ENCODE results near the gene CLEC11A.

Gene CLEC11A

DNA sequence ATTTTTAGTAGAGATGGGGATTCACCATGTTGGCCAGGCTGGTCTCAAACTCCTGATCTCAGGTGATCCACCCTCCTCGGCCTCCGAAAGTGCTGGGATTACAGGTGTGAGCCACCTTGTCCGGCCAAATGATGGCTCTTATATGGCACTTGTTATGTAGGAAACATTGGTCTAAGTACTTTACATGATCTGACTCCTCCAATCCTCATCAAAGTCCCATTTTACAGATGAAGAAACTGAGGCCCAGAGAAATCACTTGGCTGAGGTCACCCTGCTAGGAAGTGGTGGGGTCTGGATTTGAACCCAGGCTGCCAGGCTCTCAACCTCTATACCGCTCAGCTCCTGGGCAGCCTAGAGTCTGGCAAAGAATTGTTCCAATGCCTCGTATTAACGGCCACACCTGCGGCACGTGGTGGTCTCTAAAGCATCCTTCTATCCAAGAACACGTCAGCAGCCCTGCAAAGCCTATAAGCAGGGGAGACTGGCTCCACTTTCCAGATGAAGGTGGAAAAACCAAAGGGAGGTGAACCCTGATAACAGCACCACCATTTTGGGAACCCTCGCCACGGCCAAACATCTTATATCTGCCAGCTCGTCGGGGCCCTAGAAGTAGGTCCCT lies 21.7 kb upstream of the CLEC11A start:
- H3K4me1 Mint-ChIP-seq = no peaks in the 10 kb centered on the region
- no peaks in the 10 kb centered on the region for H3K9me3 Mint-ChIP-seq
- H3K27me3 Mint-ChIP-seq = peaks cover 43% of the 10 kb centered on the region
- no peak overlapping the region for H3K27ac Mint-ChIP-seq
- H3K4me3 Mint-ChIP-seq = no peak overlapping the region
- no peaks in the 10 kb centered on the region for H3K36me3 Mint-ChIP-seq

GRCh38 chr19:50702158-50702870 lies 20.9 kb upstream of the CLEC11A start:
- Mint-ChIP-seq H3K4me3 (no peak overlapping the region), H3K27me3 (peaks cover 44% of the 10 kb centered on the region), H3K27ac (no peak overlapping the region), H3K4me1 (no peaks in the 10 kb centered on the region), H3K36me3 (no peaks in the 10 kb centered on the region), H3K9me3 (no peaks in the 10 kb centered on the region)

DNA sequence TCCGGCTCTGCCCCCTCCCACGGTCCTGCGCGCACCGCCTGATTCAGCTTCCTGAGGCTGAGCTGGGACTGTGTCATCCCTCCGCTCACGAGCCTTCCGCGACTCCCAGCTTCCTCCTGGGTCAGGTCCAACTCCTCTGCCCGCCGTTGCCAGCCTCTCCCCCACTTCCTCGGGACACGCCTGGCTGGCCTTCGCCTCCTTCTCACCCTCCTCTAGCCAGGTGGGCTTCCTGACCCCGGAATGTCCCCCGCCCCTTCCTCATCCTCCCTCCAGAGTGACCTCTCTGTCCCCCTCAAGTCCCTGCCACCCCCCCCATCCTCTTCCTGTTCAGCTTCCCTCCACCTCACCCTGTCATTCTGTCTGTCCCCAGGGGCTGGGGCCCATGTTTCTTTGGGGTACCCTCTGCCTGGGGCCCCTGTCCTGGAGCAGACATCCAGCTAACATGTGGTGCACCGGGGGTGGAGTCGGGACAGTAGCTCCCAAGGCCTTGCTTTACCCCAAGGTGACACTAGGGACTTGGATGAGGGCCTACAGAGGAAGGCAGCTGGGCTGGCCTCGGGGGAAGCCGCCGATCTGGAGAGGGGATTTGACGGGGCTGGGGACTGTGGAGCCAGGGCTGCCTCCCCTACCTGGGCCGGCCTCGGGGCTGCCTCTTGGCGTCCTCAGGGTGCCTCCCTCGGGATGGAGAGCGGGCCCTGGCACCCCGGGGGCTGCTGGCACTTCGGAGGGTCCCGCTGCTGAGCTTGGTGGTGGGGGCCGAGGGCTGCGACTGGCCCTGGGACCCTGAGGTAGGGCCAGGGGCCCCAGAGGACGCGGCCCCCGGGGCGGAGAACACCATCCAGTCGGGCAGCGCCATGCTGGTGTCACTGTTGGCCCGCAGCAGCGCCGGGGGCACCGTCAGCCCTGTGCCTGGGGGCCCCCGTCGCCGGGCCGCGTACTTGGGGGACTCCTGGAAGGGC lies 20.0 kb upstream of the CLEC11A start:
- Mint-ChIP-seq H3K27ac (no peak overlapping the region), H3K4me3 (no peak overlapping the region), H3K9me3 (no peaks in the 10 kb centered on the region), H3K4me1 (no peaks in the 10 kb centered on the region), H3K36me3 (no peaks in the 10 kb centered on the region), H3K27me3 (peaks cover 37% of the 10 kb centered on the region)

- Mint-ChIP-seq H3K4me1 (no peaks in the 10 kb centered on the region), H3K27me3 (peaks cover 36% of the 10 kb centered on the region), H3K9me3 (no peaks in the 10 kb centered on the region), H3K27ac (peak overlapping the region; percentile 46), H3K36me3 (no peaks in the 10 kb centered on the region), H3K4me3 (no peak overlapping the region)
Observed at GRCh38 chr19:50703915-50704796, 19.0 kb upstream of the CLEC11A start.

DNA sequence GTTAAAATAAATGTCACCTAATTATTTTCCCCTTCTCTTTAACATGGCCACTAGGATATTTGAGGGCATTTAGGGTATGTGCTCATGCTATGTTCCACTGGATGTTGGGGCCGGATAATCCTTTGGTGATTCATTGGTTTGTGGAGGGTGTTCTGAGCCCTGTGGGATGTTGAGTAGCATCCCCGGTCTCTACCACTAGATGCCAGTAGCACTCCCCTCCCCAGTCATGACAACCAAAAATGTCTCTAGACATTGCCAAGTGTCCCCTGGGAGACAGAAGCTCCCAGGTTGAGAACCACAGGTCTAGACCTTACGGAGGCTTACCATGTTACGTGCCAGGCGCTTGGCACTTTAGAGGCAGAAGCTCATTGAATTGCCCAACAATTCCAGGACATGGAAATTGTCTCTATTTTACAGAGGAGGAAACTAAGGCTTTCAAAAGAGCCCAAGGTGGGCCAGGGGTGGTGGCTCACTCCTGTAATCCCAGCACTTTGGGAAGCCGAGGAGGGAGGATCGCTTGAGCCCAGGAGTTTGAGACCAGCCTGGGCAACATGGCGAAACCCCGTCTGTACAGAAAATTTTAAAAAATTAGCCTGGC lies 17.6 kb upstream of the CLEC11A start:
- Mint-ChIP-seq H3K27ac (no peak overlapping the region), H3K27me3 (peaks cover 28% of the 10 kb centered on the region), H3K36me3 (no peaks in the 10 kb centered on the region), H3K4me1 (no peaks in the 10 kb centered on the region), H3K9me3 (no peaks in the 10 kb centered on the region), H3K4me3 (no peak overlapping the region)

DNA sequence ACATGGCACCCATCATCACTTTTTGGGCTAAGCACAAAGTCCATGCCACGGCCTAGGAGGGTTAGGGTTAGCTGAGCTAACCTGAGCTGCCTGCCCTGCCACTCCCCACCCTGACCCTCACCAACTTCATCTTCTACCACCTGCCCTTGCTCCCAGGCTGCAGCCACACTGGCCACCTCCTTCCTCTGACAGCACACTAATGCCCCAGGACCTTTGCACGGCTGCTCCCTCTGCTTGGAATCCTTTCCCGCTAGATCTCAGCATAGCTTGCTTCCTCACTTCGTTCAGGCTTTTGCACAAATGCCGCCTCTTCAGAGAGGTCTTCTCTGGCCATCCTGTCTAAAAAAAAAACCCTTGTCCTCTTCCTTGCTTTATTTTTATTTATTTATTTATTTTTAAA lies 16.8 kb upstream of the CLEC11A start:
- Mint-ChIP-seq H3K4me1 (no peaks in the 10 kb centered on the region), H3K27me3 (peaks cover 31% of the 10 kb centered on the region), H3K9me3 (no peaks in the 10 kb centered on the region)

GRCh38 chr19:50708179-50708879 lies 14.8 kb upstream of the CLEC11A start:
- H3K4me3 Mint-ChIP-seq = no peak overlapping the region
- peaks cover 36% of the 10 kb centered on the region for H3K27me3 Mint-ChIP-seq
- peak overlapping the region; percentile 17 for H3K27ac Mint-ChIP-seq
- no peaks in the 10 kb centered on the region for H3K9me3 Mint-ChIP-seq
- peaks cover 5% of the 10 kb centered on the region for H3K4me1 Mint-ChIP-seq
- H3K36me3 Mint-ChIP-seq = no peaks in the 10 kb centered on the region

More for the DNA sequence above, 16.8 kb upstream of the CLEC11A start:
- H3K27ac Mint-ChIP-seq = no peak overlapping the region
- H3K4me3 Mint-ChIP-seq = no peak overlapping the region
- no peaks in the 10 kb centered on the region for H3K36me3 Mint-ChIP-seq

- H3K4me1 Mint-ChIP-seq = peaks cover 7% of the 10 kb centered on the region
- peaks cover 40% of the 10 kb centered on the region for H3K27me3 Mint-ChIP-seq
- no peaks in the 10 kb centered on the region for H3K9me3 Mint-ChIP-seq
- no peaks in the 10 kb centered on the region for H3K36me3 Mint-ChIP-seq
- no peak overlapping the region for H3K27ac Mint-ChIP-seq
- H3K4me3 Mint-ChIP-seq = no peak overlapping the region
Observed at GRCh38 chr19:50710094-50710493, 13.1 kb upstream of the CLEC11A start.

- no peak overlapping the region for H3K4me3 Mint-ChIP-seq
- H3K4me1 Mint-ChIP-seq = peaks cover 7% of the 10 kb centered on the region
- H3K36me3 Mint-ChIP-seq = no peaks in the 10 kb centered on the region
- H3K9me3 Mint-ChIP-seq = no peaks in the 10 kb centered on the region
- peaks cover 36% of the 10 kb centered on the region for H3K27me3 Mint-ChIP-seq
- H3K27ac Mint-ChIP-seq = no peak overlapping the region
Observed at GRCh38 chr19:50710612-50711011, 12.6 kb upstream of the CLEC11A start.

DNA sequence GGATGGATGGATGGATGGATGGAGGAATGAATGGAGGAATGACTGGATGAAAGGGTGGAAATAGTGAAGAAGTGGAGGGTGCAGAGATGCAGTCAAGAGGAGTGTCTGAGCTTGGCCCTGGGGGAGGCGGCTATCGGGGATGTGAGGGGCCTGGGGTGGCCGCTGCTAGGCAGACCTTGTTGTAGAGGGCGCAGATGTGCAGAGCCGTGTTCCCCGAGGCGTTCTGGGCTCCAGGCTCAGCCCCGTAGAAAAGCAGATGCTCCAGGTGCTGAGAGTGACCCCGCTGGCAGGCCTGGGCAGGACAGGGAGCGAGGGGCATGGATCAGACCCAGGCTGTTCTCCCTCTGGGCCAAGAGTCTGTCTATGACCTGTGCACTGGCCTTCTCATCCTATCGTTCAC lies 12.0 kb upstream of the CLEC11A start:
- H3K27me3 Mint-ChIP-seq = peaks cover 34% of the 10 kb centered on the region
- peaks cover 7% of the 10 kb centered on the region for H3K4me1 Mint-ChIP-seq
- H3K4me3 Mint-ChIP-seq = no peak overlapping the region
- H3K36me3 Mint-ChIP-seq = no peaks in the 10 kb centered on the region
- H3K9me3 Mint-ChIP-seq = no peaks in the 10 kb centered on the region
- no peak overlapping the region for H3K27ac Mint-ChIP-seq

GRCh38 chr19:50711805-50712204 lies 11.4 kb upstream of the CLEC11A start:
- Mint-ChIP-seq H3K4me1 (peaks cover 7% of the 10 kb centered on the region), H3K27me3 (peaks cover 34% of the 10 kb centered on the region), H3K36me3 (no peaks in the 10 kb centered on the region), H3K9me3 (no peaks in the 10 kb centered on the region), H3K4me3 (no peak overlapping the region), H3K27ac (no peak overlapping the region)

- Mint-ChIP-seq H3K27me3 (peaks cover 37% of the 10 kb centered on the region), H3K36me3 (no peaks in the 10 kb centered on the region), H3K4me3 (no peak overlapping the region)
Observed at GRCh38 chr19:50712833-50713232, 10.3 kb upstream of the CLEC11A start.

GRCh38 chr19:50713556-50714236 lies 9.5 kb upstream of the CLEC11A start:
- Mint-ChIP-seq H3K27me3 (peaks cover 37% of the 10 kb centered on the region), H3K27ac (no peak overlapping the region), H3K9me3 (no peaks in the 10 kb centered on the region), H3K4me3 (no peak overlapping the region), H3K36me3 (no peaks in the 10 kb centered on the region), H3K4me1 (peaks cover 7% of the 10 kb centered on the region)

More at GRCh38 chr19:50712833-50713232, 10.3 kb upstream of the CLEC11A start:
- H3K9me3 Mint-ChIP-seq = no peaks in the 10 kb centered on the region
- no peak overlapping the region for H3K27ac Mint-ChIP-seq
- H3K4me1 Mint-ChIP-seq = peaks cover 7% of the 10 kb centered on the region
